Natural killer cell (primary cell): Measurements from ENCODE around the gene FUBP3. TPM values are rescaled to one million over a fixed set of nuclear protein-coding genes. Genes with fewer than 3 reads are reported as not detected.

Source experiments
- ATAC-seq, 3 donors: fragments of 150-1000 bp in 2 of 3; fragments of 200-7000 bp in 1 of 3; cut with Tn5 transposase; 1 replicate in 1 of 3; 2 replicates in 2 of 3; pipeline ENCODE4 v1.10.0; 2021; ENCODE audit warnings: mild to moderate bottlenecking in 2 of 3, moderate library complexity in 2 of 3
- DNase-seq, 2 donors: peaks; one replicate each; pipeline versions ENCODE4 v3.0.0 to v3.0.0-alpha.2; 2013 to 2021; ENCODE audit warnings: mixed read lengths in 1 of 2
- H3K27ac ChIP-seq: one replicate; pipeline ENCODE4 v1.5.1; 2013; ENCODE audit warnings: mild to moderate bottlenecking, low read length
- H3K27me3 ChIP-seq: one replicate; pipeline ENCODE4 v1.6.1; 2013; ENCODE audit warnings: low read length; ENCODE audit not compliant: control insufficient read depth, insufficient read depth
- H3K36me3 ChIP-seq: one replicate; pipeline ENCODE4 v1.6.1; 2013; ENCODE audit warnings: low read length; ENCODE audit not compliant: control insufficient read depth, insufficient read depth
- H3K4me1 ChIP-seq: one replicate; pipeline ENCODE4 v1.6.1; 2013; ENCODE audit warnings: low read length; ENCODE audit not compliant: control insufficient read depth, insufficient read depth
- H3K4me3 ChIP-seq: one replicate; pipeline ENCODE4 v1.5.1; 2013; ENCODE audit warnings: low read length
- H3K9me3 ChIP-seq: one replicate; pipeline ENCODE4 v1.6.1; 2013; ENCODE audit warnings: low read length; ENCODE audit not compliant: control insufficient read depth, insufficient read depth
- H3K27ac Mint-ChIP-seq, 2 donors: one replicate each; pipeline ENCODE4 v1.8.0; 2022; ENCODE audit warnings: mild to moderate bottlenecking in 2 of 2, mixed read lengths in 2 of 2, moderate library complexity in 1 of 2
- H3K27me3 Mint-ChIP-seq, 2 donors: one replicate each; pipeline ENCODE4 v1.8.0; 2022; ENCODE audit warnings: low read depth in 2 of 2, mixed read lengths in 2 of 2
- H3K36me3 Mint-ChIP-seq: one replicate; pipeline ENCODE4 v1.8.0; 2022; ENCODE audit warnings: mixed read lengths
- H3K4me1 Mint-ChIP-seq, 2 donors: one replicate each; pipeline ENCODE4 v1.8.0; 2022; ENCODE audit warnings: mixed read lengths in 2 of 2
- H3K4me3 Mint-ChIP-seq: one replicate; pipeline ENCODE4 v1.8.0; 2022; ENCODE audit warnings: mild to moderate bottlenecking, moderate library complexity, mixed read lengths
- H3K9me3 Mint-ChIP-seq, 2 donors: one replicate each; pipeline ENCODE4 v1.8.0; 2022; ENCODE audit warnings: mixed read lengths in 2 of 2
- WGBS: methylation state at CpG from one replicate; pipeline ENCODE4 v1.1.7; 2013; ENCODE audit warnings: missing lambda C conversion rate; ENCODE audit not compliant: insufficient coverage; 5-methylcytosine and 5-hydroxymethylcytosine counted together
- intact Hi-C: fragments of 100-400 bp; cut with micrococcal nuclease; formaldehyde crosslinking; loops from one replicate; pipeline ENCODE4 v1.14.2; 2022
- total RNA-seq, 4 donors: library from RNA; stranded (reverse); fragments of 120-200 nt in 1 of 4; gene quantifications; one replicate each; pipeline versions ENCODE4 v1.2.3 to v1.2.4, GENCODE V29; 2013 to 2022
- TF ChIP-seq, protein P1 (sequence below): fragments of 200-600 bp; IDR thresholded peaks from one replicate; pipeline ENCODE4 v1.8.0; 2022; ENCODE audit warnings: antibody characterized with exemption

Gene FUBP3
- total RNA-seq, 3 donors from 2014 or later (not counting 1 experiment from before 2014, with no cell fraction given): 40.8 to 45.2 (median 41.3) TPM

DNA sequence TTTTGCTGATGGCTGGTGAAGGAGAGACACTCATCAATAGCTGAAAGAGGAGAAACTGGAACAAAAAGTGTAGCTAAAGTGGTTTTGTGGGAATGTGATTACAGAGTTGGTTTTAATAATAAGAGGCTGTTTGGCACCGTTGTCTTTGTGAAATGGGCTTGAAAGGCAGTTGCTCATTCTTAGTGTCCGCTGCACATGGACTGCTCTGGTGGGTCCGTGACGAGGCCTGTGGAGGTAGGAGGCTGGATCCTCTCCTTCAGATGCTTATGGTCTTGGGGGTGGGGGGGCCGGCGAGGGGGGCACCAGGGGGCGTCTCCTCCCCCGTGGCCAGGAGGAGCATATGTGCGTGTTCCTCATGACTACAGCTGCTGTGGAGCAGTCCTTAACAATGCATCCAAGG is 29.8 kb downstream of the FUBP3 start:
- Histone ChIP-seq H3K4me3 (no peak overlapping the region), H3K9me3 (no peaks in the 10 kb centered on the region), H3K4me1 (no peaks in the 10 kb centered on the region), H3K36me3 (peaks cover 22% of the 10 kb centered on the region), H3K27ac (no peak overlapping the region), H3K27me3 (no peaks in the 10 kb centered on the region)
- 100% methylated on average over 5 of the region's 9 CpGs for WGBS
- no peak overlapping the region for H3K27ac Mint-ChIP-seq
- H3K9me3 Mint-ChIP-seq: no peaks in the 10 kb centered on the region
- H3K4me3 Mint-ChIP-seq: no peak overlapping the region
- ATAC-seq (no peak), DNase-seq (no peak)
- intact Hi-C loops: no loop called here
- peaks cover 6 to 9% of the 10 kb centered on the region in 2 donors for H3K4me1 Mint-ChIP-seq
- no peaks in the 10 kb centered on the region for H3K27me3 Mint-ChIP-seq
- no peaks in the 10 kb centered on the region for H3K36me3 Mint-ChIP-seq
- TF ChIP-seq, protein P1, sequence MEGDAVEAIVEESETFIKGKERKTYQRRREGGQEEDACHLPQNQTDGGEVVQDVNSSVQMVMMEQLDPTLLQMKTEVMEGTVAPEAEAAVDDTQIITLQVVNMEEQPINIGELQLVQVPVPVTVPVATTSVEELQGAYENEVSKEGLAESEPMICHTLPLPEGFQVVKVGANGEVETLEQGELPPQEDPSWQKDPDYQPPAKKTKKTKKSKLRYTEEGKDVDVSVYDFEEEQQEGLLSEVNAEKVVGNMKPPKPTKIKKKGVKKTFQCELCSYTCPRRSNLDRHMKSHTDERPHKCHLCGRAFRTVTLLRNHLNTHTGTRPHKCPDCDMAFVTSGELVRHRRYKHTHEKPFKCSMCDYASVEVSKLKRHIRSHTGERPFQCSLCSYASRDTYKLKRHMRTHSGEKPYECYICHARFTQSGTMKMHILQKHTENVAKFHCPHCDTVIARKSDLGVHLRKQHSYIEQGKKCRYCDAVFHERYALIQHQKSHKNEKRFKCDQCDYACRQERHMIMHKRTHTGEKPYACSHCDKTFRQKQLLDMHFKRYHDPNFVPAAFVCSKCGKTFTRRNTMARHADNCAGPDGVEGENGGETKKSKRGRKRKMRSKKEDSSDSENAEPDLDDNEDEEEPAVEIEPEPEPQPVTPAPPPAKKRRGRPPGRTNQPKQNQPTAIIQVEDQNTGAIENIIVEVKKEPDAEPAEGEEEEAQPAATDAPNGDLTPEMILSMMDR: no peak

DNA sequence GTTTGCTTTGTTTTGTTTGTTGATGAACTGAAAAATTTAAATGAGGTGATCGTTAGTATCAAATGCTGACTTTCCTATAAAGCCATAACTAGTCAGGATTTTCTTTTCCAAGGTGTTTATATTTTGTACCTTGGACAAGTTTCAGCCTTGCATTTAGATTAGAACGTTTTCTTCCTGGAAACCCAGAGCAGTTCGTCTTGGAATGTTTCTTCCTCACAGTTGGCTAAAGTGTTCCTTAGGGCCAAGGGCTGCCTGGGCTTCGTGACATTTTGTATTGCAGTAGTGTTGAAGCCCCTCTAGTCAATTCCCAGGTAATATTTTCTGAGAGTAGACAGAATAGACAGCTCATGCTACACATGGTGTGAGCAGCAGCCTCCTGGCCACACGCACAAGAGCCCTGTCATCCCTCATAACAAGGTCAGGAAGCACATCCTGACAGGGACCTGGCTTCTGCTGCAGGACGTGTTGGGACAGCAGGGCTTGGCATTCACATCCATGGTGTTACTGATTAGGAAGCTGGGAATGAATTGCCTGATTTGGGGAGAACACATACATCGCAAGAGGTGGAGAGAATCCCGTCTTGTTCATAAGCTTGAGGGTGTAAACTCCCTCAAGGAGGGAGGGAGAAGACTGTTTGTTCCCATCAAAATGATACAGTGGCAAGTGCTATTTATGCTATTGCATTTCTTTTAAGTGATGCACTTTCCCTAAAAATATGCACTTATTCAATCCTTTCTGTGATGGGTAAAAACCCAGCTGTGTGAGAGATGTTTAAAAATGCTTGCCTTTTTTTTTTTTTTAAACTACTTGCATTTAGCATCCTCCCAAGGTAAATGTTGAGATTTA is 31.7 kb downstream of the FUBP3 start:
- H3K27me3 Mint-ChIP-seq: no peaks in the 10 kb centered on the region
- TF ChIP-seq, protein P1: no peak
- H3K9me3 Mint-ChIP-seq: no peaks in the 10 kb centered on the region
- Histone ChIP-seq H3K27ac (no peak overlapping the region), H3K36me3 (peaks cover 38% of the 10 kb centered on the region), H3K27me3 (no peaks in the 10 kb centered on the region), H3K9me3 (no peaks in the 10 kb centered on the region), H3K4me3 (no peak overlapping the region), H3K4me1 (no peaks in the 10 kb centered on the region)
- peaks cover 5 to 9% of the 10 kb centered on the region in 2 donors for H3K4me1 Mint-ChIP-seq
- no peak for ATAC-seq
- no peak for DNase-seq
- no peak overlapping the region for H3K4me3 Mint-ChIP-seq
- no peak overlapping the region for H3K27ac Mint-ChIP-seq
- intact Hi-C loops: no loop called here
- peaks cover 17% of the 10 kb centered on the region for H3K36me3 Mint-ChIP-seq
- WGBS: 95% methylated on average over 7 of the region's 8 CpGs

DNA sequence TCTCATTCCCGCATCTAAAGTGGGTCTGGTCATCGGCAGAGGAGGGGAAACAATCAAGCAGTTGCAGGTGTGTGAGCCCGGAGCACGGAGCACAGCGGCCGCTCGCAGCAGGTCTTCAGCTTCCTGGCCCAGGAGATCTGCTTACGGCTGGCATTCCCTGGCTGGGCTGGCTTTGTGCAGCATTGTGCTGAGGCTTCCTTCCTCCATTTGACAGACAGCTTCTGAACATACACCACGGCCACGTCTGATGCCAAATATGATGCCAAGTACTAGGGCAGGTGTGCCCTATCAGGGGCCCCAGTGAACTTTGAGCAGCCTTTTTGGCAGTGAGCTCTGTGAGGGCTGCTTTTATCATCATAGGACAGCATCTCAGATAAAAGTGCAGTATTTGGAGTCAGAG is 37.1 kb downstream of the FUBP3 start:
- H3K27me3 ChIP-seq: no peaks in the 10 kb centered on the region
- intact Hi-C loops: no loop called here
- no peaks in the 10 kb centered on the region for H3K4me1 ChIP-seq
- no peaks in the 10 kb centered on the region for H3K4me1 Mint-ChIP-seq
- DNase-seq: no peak
- TF ChIP-seq, protein P1: no peak
- H3K27ac ChIP-seq: no peak overlapping the region
- H3K27ac Mint-ChIP-seq: no peak overlapping the region
- H3K36me3 Mint-ChIP-seq: peaks cover 17% of the 10 kb centered on the region
- H3K4me3 Mint-ChIP-seq: no peak overlapping the region
- no peaks in the 10 kb centered on the region for H3K9me3 ChIP-seq
- 97% methylated on average over 10 of the region's 10 CpGs for WGBS
- peaks cover 82% of the 10 kb centered on the region for H3K36me3 ChIP-seq
- H3K27me3 Mint-ChIP-seq: no peaks in the 10 kb centered on the region
- no peaks in the 10 kb centered on the region for H3K9me3 Mint-ChIP-seq
- ATAC-seq: no peak
- no peak overlapping the region for H3K4me3 ChIP-seq
